Measurements from ENCODE around the gene GABRR2. TPM values are rescaled to one million over a fixed set of nuclear protein-coding genes. Genes with fewer than 3 reads are reported as not detected.
"Not testable (repeated sequence)": the region's sequence is repeated elsewhere in the genome, so short reads cannot be mapped to it uniquely, and the experiment has no call there.

Gene GABRR2
- total RNA-seq, 1 donor from 2014 or later = 0.36 TPM

DNA sequence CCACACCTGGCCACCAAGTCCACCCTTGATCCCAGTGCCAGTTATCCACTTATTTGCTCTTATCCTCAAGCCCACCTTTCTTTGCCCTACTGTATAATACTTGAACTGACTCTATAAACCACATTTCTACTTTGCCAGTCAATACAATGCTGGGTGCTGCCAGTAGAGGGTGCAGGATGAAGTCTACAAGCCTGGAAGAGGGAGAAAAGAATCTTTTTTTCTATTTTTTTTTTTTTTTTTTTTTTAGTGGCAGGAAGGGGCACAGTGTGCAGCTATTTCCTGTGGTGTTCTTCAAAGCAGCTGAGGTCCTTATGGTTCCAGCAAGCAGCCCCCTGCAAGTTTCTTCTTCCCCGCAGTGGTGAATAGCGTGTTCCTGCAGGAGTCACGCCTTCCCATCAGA lies 75.8 kb downstream of the GABRR2 start:
- Mint-ChIP-seq H3K4me1 (ENCODE audit: unreplicated experiment) (peaks cover 23% of the 10 kb centered on the region), H3K27ac (ENCODE audit: unreplicated experiment) (no peak overlapping the region), H3K36me3 (ENCODE audit: low read depth, unreplicated experiment) (peaks cover 3% of the 10 kb centered on the region), H3K9me3 (ENCODE audit: unreplicated experiment) (no peaks in the 10 kb centered on the region), H3K27me3 (ENCODE audit: unreplicated experiment) (peaks cover 2% of the 10 kb centered on the region), H3K4me3 (ENCODE audit: unreplicated experiment) (peak overlapping the region; percentile 51)
- DNase-seq (ENCODE audit: low spot score) = peak; percentile 47
- TF ChIP-seq, protein P1, sequence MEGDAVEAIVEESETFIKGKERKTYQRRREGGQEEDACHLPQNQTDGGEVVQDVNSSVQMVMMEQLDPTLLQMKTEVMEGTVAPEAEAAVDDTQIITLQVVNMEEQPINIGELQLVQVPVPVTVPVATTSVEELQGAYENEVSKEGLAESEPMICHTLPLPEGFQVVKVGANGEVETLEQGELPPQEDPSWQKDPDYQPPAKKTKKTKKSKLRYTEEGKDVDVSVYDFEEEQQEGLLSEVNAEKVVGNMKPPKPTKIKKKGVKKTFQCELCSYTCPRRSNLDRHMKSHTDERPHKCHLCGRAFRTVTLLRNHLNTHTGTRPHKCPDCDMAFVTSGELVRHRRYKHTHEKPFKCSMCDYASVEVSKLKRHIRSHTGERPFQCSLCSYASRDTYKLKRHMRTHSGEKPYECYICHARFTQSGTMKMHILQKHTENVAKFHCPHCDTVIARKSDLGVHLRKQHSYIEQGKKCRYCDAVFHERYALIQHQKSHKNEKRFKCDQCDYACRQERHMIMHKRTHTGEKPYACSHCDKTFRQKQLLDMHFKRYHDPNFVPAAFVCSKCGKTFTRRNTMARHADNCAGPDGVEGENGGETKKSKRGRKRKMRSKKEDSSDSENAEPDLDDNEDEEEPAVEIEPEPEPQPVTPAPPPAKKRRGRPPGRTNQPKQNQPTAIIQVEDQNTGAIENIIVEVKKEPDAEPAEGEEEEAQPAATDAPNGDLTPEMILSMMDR (IDR thresholded peaks at IDR 0.05; ENCODE audit: unreplicated experiment) = peak; percentile 37

DNA sequence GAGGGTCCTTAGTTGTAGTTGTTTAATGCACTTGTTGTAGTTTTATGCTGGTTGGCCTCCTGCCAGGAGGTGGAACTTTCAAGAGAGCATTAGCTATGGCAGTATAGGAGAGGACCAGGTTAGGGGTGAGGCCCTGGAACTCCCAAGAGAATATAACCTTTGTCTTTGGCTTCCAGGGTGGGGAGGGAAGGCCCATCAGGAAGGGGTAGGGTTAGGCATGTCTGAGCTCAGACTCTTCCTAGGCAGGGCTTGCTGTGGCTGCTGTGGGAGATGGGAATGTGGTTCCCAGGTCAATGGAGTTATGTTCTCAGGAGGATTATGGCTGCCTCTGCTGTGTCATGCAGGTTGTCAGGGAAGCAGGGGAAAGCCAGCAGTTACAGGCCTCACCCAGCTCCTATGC lies 77.9 kb downstream of the GABRR2 start:
- DNase-seq (ENCODE audit: low spot score) = no peak
- Mint-ChIP-seq H3K36me3 (ENCODE audit: low read depth, unreplicated experiment) (peaks cover 3% of the 10 kb centered on the region), H3K9me3 (ENCODE audit: unreplicated experiment) (no peaks in the 10 kb centered on the region), H3K27ac (ENCODE audit: unreplicated experiment) (no peak overlapping the region), H3K4me3 (ENCODE audit: unreplicated experiment) (no peak overlapping the region), H3K4me1 (ENCODE audit: unreplicated experiment) (peaks cover 12% of the 10 kb centered on the region), H3K27me3 (ENCODE audit: unreplicated experiment) (peaks cover 2% of the 10 kb centered on the region)
- TF ChIP-seq, protein P1 (IDR thresholded peaks at IDR 0.05; ENCODE audit: unreplicated experiment) = no peak

DNA sequence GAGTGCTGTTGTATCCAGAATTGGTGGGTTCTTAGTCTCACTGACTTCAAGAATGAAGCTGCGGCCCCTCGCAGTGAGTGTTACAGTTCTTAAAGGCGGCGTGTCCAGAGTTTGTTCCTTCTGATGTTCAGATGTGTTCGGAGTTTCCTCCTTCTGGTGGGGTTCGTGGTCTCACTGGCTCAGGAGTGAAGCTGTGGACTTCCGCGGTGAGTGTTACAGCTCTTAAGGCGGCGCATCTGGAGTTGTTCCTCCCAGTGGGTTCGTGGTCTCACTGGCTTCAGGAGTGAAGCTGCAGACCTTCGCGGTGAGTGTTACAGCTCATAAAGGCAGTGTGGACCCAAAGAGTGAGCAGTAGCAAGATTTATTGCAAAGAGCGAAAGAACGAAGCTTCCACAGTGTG lies 81.5 kb downstream of the GABRR2 start:
- not testable (repeated sequence) for H3K9me3 Mint-ChIP-seq (ENCODE audit: unreplicated experiment); H3K36me3 Mint-ChIP-seq (ENCODE audit: low read depth, unreplicated experiment); H3K4me3 Mint-ChIP-seq (ENCODE audit: unreplicated experiment); DNase-seq (ENCODE audit: low spot score); H3K27me3 Mint-ChIP-seq (ENCODE audit: unreplicated experiment); H3K4me1 Mint-ChIP-seq (ENCODE audit: unreplicated experiment)
- peak overlapping the region; percentile 9 for H3K27ac Mint-ChIP-seq (ENCODE audit: unreplicated experiment)

- Mint-ChIP-seq H3K27me3 (ENCODE audit: unreplicated experiment) (no peaks in the 10 kb centered on the region), H3K4me1 (ENCODE audit: unreplicated experiment) (peaks cover under 1% of the 10 kb centered on the region), H3K4me3 (ENCODE audit: unreplicated experiment) (no peak overlapping the region), H3K36me3 (ENCODE audit: low read depth, unreplicated experiment) (peaks cover 3% of the 10 kb centered on the region), H3K9me3 (ENCODE audit: unreplicated experiment) (no peaks in the 10 kb centered on the region), H3K27ac (ENCODE audit: unreplicated experiment) (no peak overlapping the region)
- DNase-seq (ENCODE audit: low spot score) = no peak
- TF ChIP-seq, protein P1 (IDR thresholded peaks at IDR 0.05; ENCODE audit: unreplicated experiment) = no peak
Observed at GRCh38 chr6:89222712-89223039, 92.4 kb downstream of the GABRR2 start.

DNA sequence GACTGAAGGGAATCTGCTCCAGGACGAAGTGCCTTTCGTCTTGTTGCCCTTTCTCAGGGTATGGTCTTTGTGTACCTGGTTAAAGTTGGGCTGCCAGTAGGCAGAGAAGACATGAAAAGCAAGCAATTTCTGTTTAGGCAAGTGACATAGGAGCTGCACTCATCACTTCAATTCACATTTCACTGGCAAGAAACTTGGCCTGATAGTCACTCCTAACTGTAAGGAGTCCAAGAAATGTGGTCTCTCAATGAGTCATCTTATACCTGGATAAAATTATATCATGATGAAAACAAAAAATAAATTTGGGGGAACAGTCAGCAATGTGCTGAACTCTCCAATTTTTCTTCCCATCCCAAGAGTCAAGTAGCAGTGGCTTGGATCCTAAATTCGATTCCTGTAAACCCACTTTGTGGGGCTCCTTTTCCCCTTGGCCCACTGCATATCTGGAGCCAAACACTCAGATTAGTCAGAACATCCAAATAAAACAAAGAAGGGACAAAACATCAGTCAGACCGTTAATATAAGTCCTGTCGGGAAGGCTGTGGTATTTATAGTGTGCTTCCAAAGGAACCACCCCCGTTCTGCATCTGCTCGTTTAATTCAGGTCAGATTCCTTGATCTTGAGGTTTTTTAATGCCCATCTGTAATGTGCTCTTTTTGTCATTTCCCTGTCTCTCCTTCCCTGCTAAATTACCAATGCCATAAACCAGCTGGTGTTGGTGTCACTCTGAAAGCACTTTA lies 93.0 kb downstream of the GABRR2 start:
- Mint-ChIP-seq H3K36me3 (ENCODE audit: low read depth, unreplicated experiment) (peaks cover 3% of the 10 kb centered on the region), H3K27me3 (ENCODE audit: unreplicated experiment) (no peaks in the 10 kb centered on the region), H3K4me1 (ENCODE audit: unreplicated experiment) (peaks cover 6% of the 10 kb centered on the region), H3K27ac (ENCODE audit: unreplicated experiment) (no peak overlapping the region), H3K9me3 (ENCODE audit: unreplicated experiment) (no peaks in the 10 kb centered on the region), H3K4me3 (ENCODE audit: unreplicated experiment) (no peak overlapping the region)
- TF ChIP-seq, protein P1 (IDR thresholded peaks at IDR 0.05; ENCODE audit: unreplicated experiment) = no peak
- DNase-seq (ENCODE audit: low spot score) = no peak

All from endothelial cell (in vitro differentiated cells).